Endothelial cell of umbilical vein (primary cell): ENCODE measurements around the gene OR6C1. TPM values are rescaled to one million over a fixed set of nuclear protein-coding genes. Genes with fewer than 3 reads are reported as not detected.

Experiments used
- BruUV-seq: library from RNA; stranded (reverse); fragments of 400-500 nt; replicated peaks from 2 replicates; lab custom pipeline; 2021; lab: Mats Ljungman, UMichigan
- CTCF ChIA-PET: fragments of 300-600, 350-600 bp; sonication (Branson Sonifier 250); formaldehyde crosslinking; loops from one replicate; lab custom pipeline; 2021; ENCODE audit warnings: antibody characterized with exemption, inconsistent platforms; lab: Charles Lee
- POLR2A ChIA-PET: fragments of 300-600, 350-600 bp; sonication (Branson Sonifier 250); formaldehyde crosslinking; loops from one replicate; lab custom pipeline; 2021; ENCODE audit warnings: antibody characterized with exemption, inconsistent platforms; lab: Charles Lee
- DNase-seq: peaks from one replicate; pipeline ENCODE4 v3.0.0-alpha.2; 2011; ENCODE audit warnings: low read depth, low spot score
- FAIRE-seq: peaks from 2 replicates; lab custom pipeline; 2011; peaks lifted over from hg19 to GRCh38; lab: Jason Lieb, UNC
- H2AFZ ChIP-seq: 2 replicates; pipeline ENCODE4 v1.6.0; 2012; ENCODE audit warnings: low read depth, low read length, control low read depth, inconsistent platforms
- H3K27ac ChIP-seq: 2 replicates; pipeline ENCODE4 v1.5.1; 2011; ENCODE audit warnings: low read depth, mild to moderate bottlenecking, control low read depth, low read length, moderate library complexity; ENCODE audit not compliant: insufficient read depth
- H3K27me3 ChIP-seq, 2 experiments: 2 replicates each; pipeline versions ENCODE4 v1.6.0 to v1.6.1; 2011; ENCODE audit warnings: low read length in 2 of 2, mixed read lengths in 1 of 2; ENCODE audit not compliant: control insufficient read depth in 2 of 2, insufficient read depth in 2 of 2
- H3K36me3 ChIP-seq, 2 experiments: 2 replicates in 1 of 2; 3 replicates in 1 of 2; pipeline ENCODE4 v1.5.1; 2011; ENCODE audit warnings: low read length in 2 of 2, mild to moderate bottlenecking in 1 of 2, moderate library complexity in 1 of 2; ENCODE audit not compliant: control insufficient read depth in 2 of 2, insufficient read depth in 2 of 2; ENCODE audit errors: extremely low read depth in 1 of 2
- H3K4me1 ChIP-seq: 3 replicates; pipeline ENCODE4 v1.5.1; 2011; ENCODE audit warnings: mild to moderate bottlenecking, low read length; ENCODE audit not compliant: control insufficient read depth, insufficient read depth; ENCODE audit errors: extremely low read depth
- H3K4me2 ChIP-seq: 2 replicates; pipeline ENCODE4 v1.6.1; 2011; ENCODE audit warnings: low read length, control low read depth, mixed read lengths; ENCODE audit not compliant: insufficient read depth
- H3K4me3 ChIP-seq, 3 experiments: fragments of 200-600 bp in 1 of 3; sonication (generic), shearing (Covaris generic) in 1 of 3; replicated peaks in 1 of 3; 2 replicates each; pipeline ENCODE4 v1.5.1; 2011 to 2016; ENCODE audit warnings: control low read depth in 3 of 3, low read length in 3 of 3, mild to moderate bottlenecking in 2 of 3, inconsistent platforms in 1 of 3, low read depth in 1 of 3, moderate library complexity in 1 of 3; ENCODE audit not compliant: insufficient read depth in 1 of 3
- H3K79me2 ChIP-seq: 2 replicates; pipeline ENCODE4 v1.6.0; 2012; ENCODE audit warnings: low read length, inconsistent platforms; ENCODE audit not compliant: control insufficient read depth, insufficient read depth
- H3K9ac ChIP-seq: replicated peaks from 2 replicates; pipeline ENCODE3; 2011; ENCODE audit warnings: low read length, control low read depth; ENCODE audit not compliant: insufficient read depth; ENCODE audit errors: extremely low read depth
- H3K9me1 ChIP-seq: replicated peaks from 3 replicates; pipeline ENCODE4 v1.6.0; 2011; ENCODE audit warnings: mild to moderate bottlenecking, low read length; ENCODE audit not compliant: control insufficient read depth, insufficient read depth; ENCODE audit errors: extremely low read depth
- H3K9me3 ChIP-seq: replicated peaks from 2 replicates; pipeline ENCODE4 v1.5.1; 2012; ENCODE audit warnings: low read length, inconsistent platforms; ENCODE audit not compliant: control insufficient read depth, insufficient read depth
- H4K20me1 ChIP-seq: replicated peaks from 2 replicates; pipeline ENCODE3; 2011; ENCODE audit warnings: mild to moderate bottlenecking, low read length; ENCODE audit not compliant: control insufficient read depth, insufficient read depth; ENCODE audit errors: extremely low read depth
- CTCF ChIP-seq, 2 donors: IDR thresholded peaks; 1 replicate in 1 of 2; 2 replicates in 1 of 2; pipeline ENCODE4 v1.5.1; 2011; ENCODE audit warnings: low read length in 2 of 2, mild to moderate bottlenecking in 2 of 2, moderate library complexity in 2 of 2, control low read depth in 1 of 2, inconsistent platforms in 1 of 2, low read depth in 1 of 2; ENCODE audit not compliant: insufficient read depth in 1 of 2; ENCODE audit errors: extremely low read depth in 1 of 2
- EZH2 ChIP-seq: IDR thresholded peaks from 2 replicates; pipeline ENCODE4 v1.6.1; 2012; ENCODE audit warnings: borderline replicate concordance, low read depth, mild to moderate bottlenecking, moderate library complexity, low read length, inconsistent platforms; ENCODE audit not compliant: severe bottlenecking
- FOS ChIP-seq: IDR thresholded peaks from 2 replicates; pipeline ENCODE4 v1.6.1; 2011; ENCODE audit warnings: mild to moderate bottlenecking, low read length, moderate library complexity, borderline replicate concordance; ENCODE audit not compliant: insufficient read depth
- GATA2 ChIP-seq: IDR thresholded peaks from 2 replicates; pipeline ENCODE4 v1.7.0; 2011; ENCODE audit warnings: low read depth, mild to moderate bottlenecking, moderate library complexity, mixed read lengths, low read length; ENCODE audit not compliant: insufficient read length, insufficient read depth
- JUN ChIP-seq: IDR thresholded peaks from 2 replicates; pipeline ENCODE4 v1.6.1; 2011; ENCODE audit warnings: borderline replicate concordance, low read depth; ENCODE audit not compliant: insufficient read length, insufficient read depth
- MAX ChIP-seq: IDR thresholded peaks from 2 replicates; pipeline ENCODE4 v1.6.1; 2011; ENCODE audit not compliant: insufficient read depth, insufficient read length
- MYC ChIP-seq: IDR thresholded peaks from one replicate; pipeline ENCODE4 v1.6.1; 2011; ENCODE audit warnings: mild to moderate bottlenecking, low read depth, low read length
- POLR2A ChIP-seq: IDR thresholded peaks from 2 replicates; pipeline ENCODE4 v1.6.1; 2012; ENCODE audit warnings: low read depth, mild to moderate bottlenecking, control low read depth, low read length
- POLR2AphosphoS5 ChIP-seq: IDR thresholded peaks from 2 replicates; pipeline ENCODE4 v1.6.1; 2012; ENCODE audit warnings: low read depth, mild to moderate bottlenecking, control low read depth, low read length, moderate library complexity; ENCODE audit not compliant: insufficient read depth
- dilution Hi-C: fragments of 300-500 bp; cut with MboI; formaldehyde crosslinking; loops from one replicate; pipeline ENCODE4 v1.15.0; 2019; ENCODE audit warnings: low sequenced_read_pairs; ENCODE audit not compliant: extremely low pct_ligation_motif_present
- intact Hi-C: fragments of 100-400 bp; cut with micrococcal nuclease; formaldehyde crosslinking; loops from one replicate; pipeline ENCODE4 v1.10.0; 2022
- polyA plus RNA-seq, 4 experiments: library from polyadenylated mRNA; depleted of rRNA in 3 of 4; stranded (reverse) in 3 of 4; unstranded in 1 of 4; fragments of >200 nt; gene quantifications; 2 replicates each; pipeline versions ENCODE4 v1.2.1 to v1.2.3, GENCODE V29; 2011 to 2012; ENCODE audit warnings: missing spikeins in 1 of 4
- total RNA-seq: library from RNA; stranded (reverse); gene quantifications from 2 replicates; pipeline ENCODE4 v1.2.3, GENCODE V29; 2021

Gene OR6C1
- total and polyA plus RNA-seq, 2 donors (not counting 3 experiments of a cell fraction or from before 2014, with no cell fraction given), result not detected

GRCh38 chr12:55280991-55281390 is 33.2 kb upstream of the OR6C1 start:
- no peak for FAIRE-seq
- Histone ChIP-seq H4K20me1 (no peaks in the 10 kb centered on the region), H3K36me3 (no peaks in the 10 kb centered on the region), H3K79me2 (no peaks in the 10 kb centered on the region), H3K27me3 (no peaks in the 10 kb centered on the region), H3K4me1 (no peaks in the 10 kb centered on the region), H3K27ac (no peak overlapping the region), H2AFZ (no peak overlapping the region), H3K4me2 (no peak overlapping the region), H3K9ac (no peak overlapping the region), H3K9me1 (no peaks in the 10 kb centered on the region), H3K4me3 (no peak overlapping the region), H3K9me3 (no peaks in the 10 kb centered on the region)
- CTCF ChIA-PET, result no interaction called here
- DNase-seq, result no peak
- no peak for TF ChIP-seq CTCF (IDR thresholded peaks at IDR 0.05; ENCODE audit: extremely low read depth in 1 of 2, insufficient read depth in 1 of 2, low read depth in 1 of 2, low read length in 2 of 2)
- TF ChIP-seq MYC, result no peak
- no peak for TF ChIP-seq MAX
- no peak for TF ChIP-seq GATA2
- TF ChIP-seq POLR2AphosphoS5, result no peak
- no peak for TF ChIP-seq JUN
- TF ChIP-seq FOS, result no peak
- no peak for TF ChIP-seq POLR2A
- TF ChIP-seq EZH2, result no peak
- no TSS peak for BruUV-seq
- intact Hi-C loops, result no loop called here
- dilution Hi-C loops, result no loop called here
- POLR2A ChIA-PET, result no interaction called here
